ENCODE results near the gene FUT4. TPM values are rescaled to one million over a fixed set of nuclear protein-coding genes. Genes with fewer than 3 reads are reported as not detected.
"Not testable (repeated sequence)": the region's sequence is repeated elsewhere in the genome, so short reads cannot be mapped to it uniquely, and the experiment has no call there.

Gene FUT4
- total RNA-seq, 1 experiment from 2014 or later = not detected

- DNase-seq (ENCODE audit: low spot score) = no peak
- in situ Hi-C loops (cut with HindIII; ENCODE audit: low sequenced_read_pairs) = no loop called here
Measured at GRCh38 chr11:94526645-94527438, 16.9 kb upstream of the FUT4 start.

GRCh38 chr11:94528551-94528950 lies 15.2 kb upstream of the FUT4 start:
- no peak for DNase-seq (ENCODE audit: low spot score)
- in situ Hi-C loops (cut with HindIII; ENCODE audit: low sequenced_read_pairs) = no loop called here

GRCh38 chr11:94532211-94532610 lies 11.5 kb upstream of the FUT4 start:
- DNase-seq (ENCODE audit: low spot score) = no peak
- in situ Hi-C loops (cut with HindIII; ENCODE audit: low sequenced_read_pairs) = no loop called here

- in situ Hi-C loops (cut with HindIII; ENCODE audit: low sequenced_read_pairs) = no loop called here
- no peak for DNase-seq (ENCODE audit: low spot score)
Measured at GRCh38 chr11:94533206-94533605, 10.5 kb upstream of the FUT4 start.

GRCh38 chr11:94533696-94534630 lies 9.8 kb upstream of the FUT4 start:
- DNase-seq (ENCODE audit: low spot score) = no peak
- in situ Hi-C loops (cut with HindIII; ENCODE audit: low sequenced_read_pairs) = no loop called here

GRCh38 chr11:94536386-94536785 lies 7.3 kb upstream of the FUT4 start:
- in situ Hi-C loops (cut with HindIII; ENCODE audit: low sequenced_read_pairs) = no loop called here
- no peak for DNase-seq (ENCODE audit: low spot score)

- no peak for DNase-seq (ENCODE audit: low spot score)
- in situ Hi-C loops (cut with HindIII; ENCODE audit: low sequenced_read_pairs) = no loop called here
Measured at GRCh38 chr11:94537031-94537600, 6.6 kb upstream of the FUT4 start.

- in situ Hi-C loops (cut with HindIII; ENCODE audit: low sequenced_read_pairs) = no loop called here
- DNase-seq (ENCODE audit: low spot score) = no peak
Measured at GRCh38 chr11:94539420-94539819, 4.3 kb upstream of the FUT4 start.

- in situ Hi-C loops (cut with HindIII; ENCODE audit: low sequenced_read_pairs) = no loop called here
Measured at GRCh38 chr11:94544646-94545263, 1.0 kb downstream of the FUT4 start.

GRCh38 chr11:94545264-94546161 lies 1.8 kb downstream of the FUT4 start:
- peak; percentile 22 for DNase-seq (ENCODE audit: low spot score)
- in situ Hi-C loops (cut with HindIII; ENCODE audit: low sequenced_read_pairs) = no loop called here

More at GRCh38 chr11:94544646-94545263, 1.0 kb downstream of the FUT4 start:
- DNase-seq (ENCODE audit: low spot score) = peak; percentile 13

- peak; percentile 52 for DNase-seq (ENCODE audit: low spot score)
- in situ Hi-C loops (cut with HindIII; ENCODE audit: low sequenced_read_pairs) = no loop called here
Measured at GRCh38 chr11:94546162-94546470, 2.4 kb downstream of the FUT4 start.

- in situ Hi-C loops (cut with HindIII; ENCODE audit: low sequenced_read_pairs) = no loop called here
- peak; percentile 52 for DNase-seq (ENCODE audit: low spot score)
Measured at GRCh38 chr11:94546886-94547285, 3.2 kb downstream of the FUT4 start.

GRCh38 chr11:94549146-94549545 lies 5.4 kb downstream of the FUT4 start:
- DNase-seq (ENCODE audit: low spot score) = peak; percentile 46
- in situ Hi-C loops (cut with HindIII; ENCODE audit: low sequenced_read_pairs) = no loop called here

GRCh38 chr11:94550513-94550912 lies 6.8 kb downstream of the FUT4 start:
- DNase-seq (ENCODE audit: low spot score) = no peak
- in situ Hi-C loops (cut with HindIII; ENCODE audit: low sequenced_read_pairs) = no loop called here

- in situ Hi-C loops (cut with HindIII; ENCODE audit: low sequenced_read_pairs) = no loop called here
- no peak for DNase-seq (ENCODE audit: low spot score)
Measured at GRCh38 chr11:94553938-94554337, 10.2 kb downstream of the FUT4 start.

- DNase-seq (ENCODE audit: low spot score); in situ Hi-C loops (cut with HindIII; ENCODE audit: low sequenced_read_pairs): not testable (repeated sequence)
Measured at GRCh38 chr11:94555752-94556329, 12.1 kb downstream of the FUT4 start.

- no peak for DNase-seq (ENCODE audit: low spot score)
- in situ Hi-C loops (cut with HindIII; ENCODE audit: low sequenced_read_pairs) = no loop called here
Measured at GRCh38 chr11:94557421-94557820, 13.7 kb downstream of the FUT4 start.

GRCh38 chr11:94557992-94558391 lies 14.3 kb downstream of the FUT4 start:
- no peak for DNase-seq (ENCODE audit: low spot score)
- in situ Hi-C loops (cut with HindIII; ENCODE audit: low sequenced_read_pairs) = no loop called here

Data from G401 (cell line).